Astrocyte (in vitro differentiated cells and primary cell): Measurements from ENCODE around the gene LY86. TPM values are rescaled to one million over a fixed set of nuclear protein-coding genes. Genes with fewer than 3 reads are reported as not detected.

ENCODE experiments used
- DNase-seq: peaks from one replicate; pipeline ENCODE4 v3.0.0-alpha.2; 2010; ENCODE audit warnings: low read depth
- FAIRE-seq: peaks from 2 replicates; lab custom pipeline; 2011; peaks lifted over from hg19 to GRCh38; lab: Jason Lieb, UNC
- H2AFZ ChIP-seq: 2 replicates; pipeline ENCODE4 v1.6.0; 2012; ENCODE audit warnings: low read depth, low read length, inconsistent platforms
- H3K27ac ChIP-seq: 2 replicates; pipeline ENCODE4 v1.5.1; 2011; ENCODE audit warnings: low read depth, low read length, inconsistent platforms
- H3K27me3 ChIP-seq: 2 replicates; pipeline ENCODE4 v1.6.0; 2011; ENCODE audit warnings: low read length, inconsistent platforms; ENCODE audit not compliant: insufficient read depth
- H3K36me3 ChIP-seq: 2 replicates; pipeline ENCODE4 v1.5.1; 2011; ENCODE audit warnings: low read length, inconsistent platforms; ENCODE audit not compliant: insufficient read depth
- H3K4me1 ChIP-seq: 2 replicates; pipeline ENCODE4 v1.5.1; 2011; ENCODE audit warnings: low read length, inconsistent platforms; ENCODE audit not compliant: insufficient read depth
- H3K4me2 ChIP-seq: 2 replicates; pipeline ENCODE4 v1.6.0; 2012; ENCODE audit warnings: low read length, inconsistent platforms
- H3K4me3 ChIP-seq: 2 replicates; pipeline ENCODE4 v1.5.1; 2011; ENCODE audit warnings: low read depth, mild to moderate bottlenecking, low read length, inconsistent platforms; ENCODE audit not compliant: insufficient read depth
- H3K79me2 ChIP-seq: 2 replicates; pipeline ENCODE4 v1.6.0; 2012; ENCODE audit warnings: mild to moderate bottlenecking, low read length, inconsistent platforms; ENCODE audit not compliant: insufficient read depth
- H3K9ac ChIP-seq: 2 replicates; pipeline ENCODE4 v1.6.0; 2012; ENCODE audit warnings: mild to moderate bottlenecking, low read length, inconsistent platforms
- H3K9me3 ChIP-seq: 2 replicates; pipeline ENCODE4 v1.5.1; 2012; ENCODE audit warnings: low read depth, mild to moderate bottlenecking, low read length, inconsistent platforms; ENCODE audit not compliant: insufficient read depth
- H4K20me1 ChIP-seq: 2 replicates; pipeline ENCODE4 v1.6.0; 2012; ENCODE audit warnings: low read length, inconsistent platforms; ENCODE audit not compliant: insufficient read depth
- H3K27ac Mint-ChIP-seq: one replicate; pipeline ENCODE4 v1.8.0; 2021; ENCODE audit warnings: mild to moderate bottlenecking, mixed read lengths; ENCODE audit not compliant: unreplicated experiment
- H3K27me3 Mint-ChIP-seq: one replicate; pipeline ENCODE4 v1.8.0; 2021; ENCODE audit warnings: low read depth, mixed read lengths; ENCODE audit not compliant: unreplicated experiment
- H3K36me3 Mint-ChIP-seq: one replicate; pipeline ENCODE4 v1.8.0; 2021; ENCODE audit warnings: low read depth, mixed read lengths; ENCODE audit not compliant: unreplicated experiment
- H3K4me1 Mint-ChIP-seq: one replicate; pipeline ENCODE4 v1.8.0; 2021; ENCODE audit warnings: low read depth, mixed read lengths; ENCODE audit not compliant: unreplicated experiment
- H3K4me3 Mint-ChIP-seq: one replicate; pipeline ENCODE4 v1.8.0; 2021; ENCODE audit warnings: mild to moderate bottlenecking, moderate library complexity, mixed read lengths; ENCODE audit not compliant: unreplicated experiment
- H3K9me3 Mint-ChIP-seq: one replicate; pipeline ENCODE4 v1.8.0; 2021; ENCODE audit warnings: mild to moderate bottlenecking, mixed read lengths; ENCODE audit not compliant: unreplicated experiment
- CTCF ChIP-seq: IDR thresholded peaks from 2 replicates; pipeline ENCODE4 v1.5.1; 2011; ENCODE audit warnings: low read depth, mild to moderate bottlenecking, inconsistent platforms, low read length, moderate library complexity; ENCODE audit not compliant: insufficient read depth
- EZH2 ChIP-seq: IDR thresholded peaks from 2 replicates; pipeline ENCODE4 v1.6.1; 2012; ENCODE audit warnings: mild to moderate bottlenecking, low read length, inconsistent platforms; ENCODE audit not compliant: insufficient read depth
- total RNA-seq: library from RNA; stranded (reverse); gene quantifications from 2 replicates; pipeline ENCODE4 v1.2.1, GENCODE V29; 2021

Gene LY86
- total RNA-seq, 1 donor from 2014 or later, result not detected

GRCh38 chr6:6695625-6696276 lies 107.2 kb downstream of the LY86 start:
- Histone ChIP-seq H3K4me2 (no peak overlapping the region), H3K27ac (no peak overlapping the region), H3K27me3 (no peaks in the 10 kb centered on the region), H3K9me3 (no peaks in the 10 kb centered on the region), H2AFZ (no peak overlapping the region), H3K79me2 (no peaks in the 10 kb centered on the region), H3K36me3 (no peaks in the 10 kb centered on the region), H3K9ac (no peak overlapping the region), H4K20me1 (no peaks in the 10 kb centered on the region), H3K4me3 (no peak overlapping the region), H3K4me1 (peaks cover 9% of the 10 kb centered on the region)
- no peak for FAIRE-seq
- H3K4me3 Mint-ChIP-seq, result no peak overlapping the region
- no peak overlapping the region for H3K27ac Mint-ChIP-seq
- H3K27me3 Mint-ChIP-seq, result peaks cover 17% of the 10 kb centered on the region
- no peak for TF ChIP-seq EZH2
- no peak for TF ChIP-seq CTCF
- H3K9me3 Mint-ChIP-seq, result no peaks in the 10 kb centered on the region
- DNase-seq, result no peak
- H3K36me3 Mint-ChIP-seq, result peaks cover 2% of the 10 kb centered on the region
- peaks cover 15% of the 10 kb centered on the region for H3K4me1 Mint-ChIP-seq

- TF ChIP-seq CTCF (peak; percentile 86), EZH2 (no peak)
- no peak overlapping the region for H3K9ac ChIP-seq
- Mint-ChIP-seq H3K36me3 (peaks cover 2% of the 10 kb centered on the region), H3K4me1 (peaks cover 15% of the 10 kb centered on the region), H3K9me3 (no peaks in the 10 kb centered on the region), H3K27me3 (peaks cover 26% of the 10 kb centered on the region), H3K27ac (peak overlapping the region; percentile 50), H3K4me3 (no peak overlapping the region)
- H3K9me3 ChIP-seq, result no peaks in the 10 kb centered on the region
- H2AFZ ChIP-seq, result no peak overlapping the region
- H3K27ac ChIP-seq, result no peak overlapping the region
- no peak overlapping the region for H3K4me2 ChIP-seq
- peaks cover 2% of the 10 kb centered on the region for H3K27me3 ChIP-seq
- H3K4me3 ChIP-seq, result no peak overlapping the region
- H3K79me2 ChIP-seq, result no peaks in the 10 kb centered on the region
- FAIRE-seq (no peak), DNase-seq (peak; percentile 46)
- H3K4me1 ChIP-seq, result peaks cover 9% of the 10 kb centered on the region
- H4K20me1 ChIP-seq, result no peaks in the 10 kb centered on the region
- H3K36me3 ChIP-seq, result no peaks in the 10 kb centered on the region
Measured at GRCh38 chr6:6696867-6697531, 108.5 kb downstream of the LY86 start.

- H3K79me2 ChIP-seq, result no peaks in the 10 kb centered on the region
- no peak overlapping the region for H3K27ac ChIP-seq
- H3K27me3 ChIP-seq, result peaks cover 2% of the 10 kb centered on the region
- H2AFZ ChIP-seq, result no peak overlapping the region
- H3K4me3 Mint-ChIP-seq, result no peak overlapping the region
- H4K20me1 ChIP-seq, result no peaks in the 10 kb centered on the region
- H3K36me3 ChIP-seq, result no peaks in the 10 kb centered on the region
- no peaks in the 10 kb centered on the region for H3K9me3 ChIP-seq
- H3K4me1 ChIP-seq, result peaks cover 9% of the 10 kb centered on the region
- peak overlapping the region; percentile 47 for H3K27ac Mint-ChIP-seq
- no peaks in the 10 kb centered on the region for H3K9me3 Mint-ChIP-seq
- H3K4me1 Mint-ChIP-seq, result peaks cover 15% of the 10 kb centered on the region
- no peak overlapping the region for H3K4me2 ChIP-seq
- no peak overlapping the region for H3K4me3 ChIP-seq
- no peak for TF ChIP-seq EZH2
- no peak for TF ChIP-seq CTCF
- H3K9ac ChIP-seq, result no peak overlapping the region
- peaks cover 2% of the 10 kb centered on the region for H3K36me3 Mint-ChIP-seq
- peaks cover 27% of the 10 kb centered on the region for H3K27me3 Mint-ChIP-seq
- DNase-seq, result no peak
- FAIRE-seq, result no peak
Measured at GRCh38 chr6:6697620-6698019, 109.1 kb downstream of the LY86 start.
